Mucosa of descending colon (tissue), 3 donors: ENCODE measurements around the gene SERPINB5. TPM values are rescaled to one million over a fixed set of nuclear protein-coding genes. Genes with fewer than 3 reads are reported as not detected.

Source experiments
- ATAC-seq: fragments of 200-7000 bp; cut with Tn5 transposase; one replicate; pipeline ENCODE4 v1.9.1; 2020; ENCODE audit warnings: mild to moderate bottlenecking, moderate library complexity
- DNase-seq, 3 donors: peaks; one replicate each; pipeline ENCODE4 v3.0.0-alpha.2; 2020
- H3K36me3 ChIP-seq: fragments of 200-600 bp; one replicate; pipeline ENCODE4 v1.8.0; 2021; ENCODE audit warnings: low read depth, mild to moderate bottlenecking
- H3K4me1 ChIP-seq: fragments of 200-600 bp; one replicate; pipeline ENCODE4 v1.8.0; 2021; ENCODE audit warnings: low read depth, mild to moderate bottlenecking
- H3K4me3 ChIP-seq: fragments of 200-600 bp; one replicate; pipeline ENCODE4 v1.8.0; 2021; ENCODE audit warnings: mild to moderate bottlenecking
- H3K9me3 ChIP-seq: fragments of 200-600 bp; one replicate; pipeline ENCODE4 v1.8.0; 2021; ENCODE audit warnings: mild to moderate bottlenecking
- intact Hi-C, 2 donors: fragments of 100-400 bp; cut with DNase I in 1 of 2; cut with micrococcal nuclease in 1 of 2; formaldehyde crosslinking; loops; one replicate each; pipeline versions ENCODE4 v1.11.0 to v1.11.1; 2022; cut with DNase I, micrococcal nuclease
- total RNA-seq, 3 donors: library from RNA; stranded (reverse); fragmentation: NEBNext Ultra II Directional in 2 of 3; extraction: Animal tissue kit (Norgen Biotek cat#: 25700) in 2 of 3; gene quantifications; one replicate each; pipeline versions ENCODE4 v1.2.1 to v1.2.4, GENCODE V29; 2021 to 2023
- TF ChIP-seq, protein P1 (sequence below): fragments of 200-600 bp; IDR thresholded peaks from one replicate; pipeline ENCODE4 v1.8.0; 2022; ENCODE audit warnings: antibody characterized with exemption, mild to moderate bottlenecking
- donor health status: DM: no; HTN: no; CAD: no; lungs with moderate emphysema.
- donor health status: DM: no; HTN: no; CAD: no.
- donor health status: DM: no; HTN: yes; CAD: no.

The SERPINB5 gene
- total RNA-seq, 3 donors from 2014 or later = 0.63 to 2.6 (median 2.3) TPM

DNA sequence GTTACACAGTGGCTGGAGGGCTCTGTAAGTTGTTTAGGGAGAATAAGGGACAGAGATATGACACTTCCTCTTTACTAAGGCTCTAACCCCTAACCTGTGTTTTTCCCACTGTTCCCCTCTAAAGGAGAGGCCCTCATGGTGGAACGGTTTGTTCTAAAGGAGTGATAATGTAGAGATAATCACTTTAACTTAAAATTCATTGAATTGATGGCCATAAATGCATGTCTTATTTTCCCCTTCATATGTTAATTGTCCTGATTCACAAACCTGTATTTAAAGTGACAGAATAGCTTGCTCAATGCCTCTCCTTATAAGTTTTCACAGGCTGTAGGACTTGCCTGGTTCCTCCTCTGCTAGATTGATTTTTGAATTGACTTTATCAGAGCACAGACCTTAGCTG, 65.3 kb downstream of the SERPINB5 start, which contains the start of gene SERPINB12:
TSS of gene SERPINB12 (plus strand) at position 301 of the 400 bp plus-strand sequence. CDS start 13,791 bp downstream, outside the sequence.
- intact Hi-C loops = no loop called here
- DNase-seq = no peak

DNA sequence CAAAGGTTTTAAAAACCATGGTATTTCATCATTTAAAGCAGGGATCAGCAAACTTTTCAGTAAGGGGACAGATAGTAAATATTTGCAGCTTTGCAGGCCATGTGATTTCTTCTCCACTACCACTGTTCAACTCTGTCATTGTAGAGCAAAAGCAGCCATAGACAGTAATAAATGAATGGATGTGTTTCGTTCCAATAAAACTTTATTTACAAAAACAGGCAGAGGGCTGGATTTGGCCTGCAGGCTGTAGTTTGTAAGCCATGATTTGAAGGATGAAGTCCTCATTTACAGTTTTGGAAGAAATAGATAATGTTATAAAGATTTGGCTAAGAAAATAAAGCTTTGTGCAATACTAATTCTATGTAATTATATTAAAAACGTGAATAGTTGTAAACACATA, 67.3 kb downstream of the SERPINB5 start:
- Histone ChIP-seq H3K4me3 (no peak overlapping the region), H3K9me3 (no peaks in the 10 kb centered on the region), H3K36me3 (no peaks in the 10 kb centered on the region), H3K4me1 (no peaks in the 10 kb centered on the region)
- DNase-seq (no peak), ATAC-seq (no peak)
- intact Hi-C loops = no loop called here
- TF ChIP-seq, protein P1, sequence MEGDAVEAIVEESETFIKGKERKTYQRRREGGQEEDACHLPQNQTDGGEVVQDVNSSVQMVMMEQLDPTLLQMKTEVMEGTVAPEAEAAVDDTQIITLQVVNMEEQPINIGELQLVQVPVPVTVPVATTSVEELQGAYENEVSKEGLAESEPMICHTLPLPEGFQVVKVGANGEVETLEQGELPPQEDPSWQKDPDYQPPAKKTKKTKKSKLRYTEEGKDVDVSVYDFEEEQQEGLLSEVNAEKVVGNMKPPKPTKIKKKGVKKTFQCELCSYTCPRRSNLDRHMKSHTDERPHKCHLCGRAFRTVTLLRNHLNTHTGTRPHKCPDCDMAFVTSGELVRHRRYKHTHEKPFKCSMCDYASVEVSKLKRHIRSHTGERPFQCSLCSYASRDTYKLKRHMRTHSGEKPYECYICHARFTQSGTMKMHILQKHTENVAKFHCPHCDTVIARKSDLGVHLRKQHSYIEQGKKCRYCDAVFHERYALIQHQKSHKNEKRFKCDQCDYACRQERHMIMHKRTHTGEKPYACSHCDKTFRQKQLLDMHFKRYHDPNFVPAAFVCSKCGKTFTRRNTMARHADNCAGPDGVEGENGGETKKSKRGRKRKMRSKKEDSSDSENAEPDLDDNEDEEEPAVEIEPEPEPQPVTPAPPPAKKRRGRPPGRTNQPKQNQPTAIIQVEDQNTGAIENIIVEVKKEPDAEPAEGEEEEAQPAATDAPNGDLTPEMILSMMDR = no peak

More for the DNA sequence above, 65.3 kb downstream of the SERPINB5 start, which contains the start of gene SERPINB12:
- no peaks in the 10 kb centered on the region for H3K36me3 ChIP-seq
- H3K4me3 ChIP-seq = no peak within 1 kb of the TSS
- H3K9me3 ChIP-seq = no peaks in the 10 kb centered on the region
- H3K4me1 ChIP-seq = no peaks in the 10 kb centered on the region
- no peak for ATAC-seq
- TF ChIP-seq, protein P1 = no peak

- intact Hi-C loops = no loop called here
- no peaks in the 10 kb centered on the region for H3K4me1 ChIP-seq
- H3K9me3 ChIP-seq = no peaks in the 10 kb centered on the region
- ATAC-seq (no peak), DNase-seq (no peak)
- H3K36me3 ChIP-seq = no peaks in the 10 kb centered on the region
- TF ChIP-seq, protein P1 = no peak
- H3K4me3 ChIP-seq = no peak overlapping the region
Observed at GRCh38 chr18:63545000-63545399, 68.2 kb downstream of the SERPINB5 start.

DNA sequence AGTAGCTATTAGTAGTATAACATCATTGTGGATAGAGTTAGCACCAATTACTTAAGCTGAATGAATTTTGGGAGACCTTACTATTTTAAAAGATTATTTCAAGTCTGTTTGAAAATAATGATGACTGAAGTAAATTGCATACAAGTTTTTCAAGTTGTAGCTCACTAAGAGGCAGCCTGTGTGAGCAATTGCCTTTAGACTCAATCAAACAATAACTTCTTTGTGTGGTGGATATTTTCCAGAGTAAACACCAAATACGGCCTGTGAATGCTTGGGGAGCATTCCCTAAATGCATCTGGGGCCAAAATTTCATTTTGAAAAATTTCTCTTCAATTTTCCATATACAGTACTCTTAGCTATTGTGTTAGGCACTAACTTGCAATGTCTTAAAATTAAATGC, 73.3 kb downstream of the SERPINB5 start:
- no peaks in the 10 kb centered on the region for H3K9me3 ChIP-seq
- TF ChIP-seq, protein P1 = no peak
- no peaks in the 10 kb centered on the region for H3K36me3 ChIP-seq
- no peak for ATAC-seq
- no peak overlapping the region for H3K4me3 ChIP-seq
- no peak for DNase-seq
- intact Hi-C loops = no loop called here
- no peaks in the 10 kb centered on the region for H3K4me1 ChIP-seq

DNA sequence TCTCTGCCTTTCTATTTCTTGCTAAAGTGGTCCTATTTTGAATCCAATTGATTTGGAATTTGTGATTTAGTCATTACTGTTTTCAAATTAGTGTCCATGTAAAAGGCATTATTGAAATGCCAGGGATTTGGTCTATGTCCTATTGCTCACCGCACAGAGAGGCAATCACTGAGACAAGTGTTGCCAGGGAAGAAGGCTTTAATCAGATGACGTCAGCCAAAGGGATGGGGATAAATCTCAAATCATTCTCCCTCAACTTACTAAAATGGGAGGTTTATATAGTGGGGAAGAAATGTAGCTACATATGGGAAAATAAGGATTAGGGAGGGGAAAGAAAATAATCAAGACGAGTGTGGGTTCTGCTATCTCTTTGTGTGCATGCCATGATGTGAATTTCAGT, 75.0 kb downstream of the SERPINB5 start:
- H3K4me1 ChIP-seq = no peaks in the 10 kb centered on the region
- H3K4me3 ChIP-seq = no peak overlapping the region
- no peak for ATAC-seq
- TF ChIP-seq, protein P1 = no peak
- DNase-seq = no peak
- H3K36me3 ChIP-seq = no peaks in the 10 kb centered on the region
- intact Hi-C loops = no loop called here
- H3K9me3 ChIP-seq = no peaks in the 10 kb centered on the region

- intact Hi-C loops = no loop called here
- H3K4me3 ChIP-seq = no peak overlapping the region
- no peaks in the 10 kb centered on the region for H3K36me3 ChIP-seq
- DNase-seq (no peak), ATAC-seq (no peak)
- H3K9me3 ChIP-seq = no peaks in the 10 kb centered on the region
- H3K4me1 ChIP-seq = no peaks in the 10 kb centered on the region
- TF ChIP-seq, protein P1 = no peak
Observed at GRCh38 chr18:63552581-63552980, 75.8 kb downstream of the SERPINB5 start.
